GM12864 (cell line): ENCODE measurements around the gene EYS.
A peak's percentile ranks its signal among the peaks of the same experiment; 100 is the strongest.
"Not testable (repeated sequence)": the region's sequence is repeated elsewhere in the genome, so short reads cannot be mapped to it uniquely, and the experiment has no call there.

Experiments used
- DNase-seq: peaks from one replicate; pipeline ENCODE4 v3.0.0-alpha.2; 2011; ENCODE audit warnings: low read depth
- H3K4me3 ChIP-seq: 2 replicates; pipeline ENCODE4 v1.5.1; 2011; ENCODE audit warnings: mild to moderate bottlenecking, low read depth, low read length, control low read depth
- CTCF ChIP-seq: IDR thresholded peaks from 2 replicates; pipeline ENCODE4 v1.5.1; 2011; ENCODE audit warnings: low read depth, mild to moderate bottlenecking, moderate library complexity, low read length, control low read depth, inconsistent platforms; ENCODE audit errors: missing control alignments

The EYS gene

GRCh38 chr6:63765828-63766227, 1941.2 kb downstream of the EYS start:
- no peak for TF ChIP-seq CTCF
- H3K4me3 ChIP-seq, result no peak overlapping the region
- no peak for DNase-seq

- DNase-seq, result peak; percentile 22
- TF ChIP-seq CTCF, result peak; percentile 21
- no peak overlapping the region for H3K4me3 ChIP-seq
Measured at GRCh38 chr6:63764318-63764916, 1942.6 kb downstream of the EYS start.

- no peak for TF ChIP-seq CTCF
- no peak overlapping the region for H3K4me3 ChIP-seq
- no peak for DNase-seq
Measured at GRCh38 chr6:63760199-63760598, 1946.8 kb downstream of the EYS start.

- TF ChIP-seq CTCF, result no peak
- DNase-seq, result no peak
- no peak overlapping the region for H3K4me3 ChIP-seq
Measured at GRCh38 chr6:63759605-63760105, 1947.4 kb downstream of the EYS start.

GRCh38 chr6:63757826-63758225, 1949.2 kb downstream of the EYS start:
- H3K4me3 ChIP-seq, result no peak overlapping the region
- TF ChIP-seq CTCF, result no peak
- DNase-seq, result no peak

GRCh38 chr6:63757275-63757674, 1949.8 kb downstream of the EYS start:
- DNase-seq, H3K4me3 ChIP-seq: not testable (repeated sequence)

- TF ChIP-seq CTCF, result no peak
- no peak overlapping the region for H3K4me3 ChIP-seq
- DNase-seq, result no peak
Measured at GRCh38 chr6:63750400-63750799, 1956.6 kb downstream of the EYS start.
